GM23338 (cell line): ENCODE measurements around the gene EYA4. TPM values are rescaled to one million over a fixed set of nuclear protein-coding genes. Genes with fewer than 3 reads are reported as not detected.

Source experiments
- ATAC-seq: fragments of 200-7000 bp; cut with Tn5 transposase; 3 replicates; pipeline ENCODE4 v1.9.1; 2020
- DNase-seq: peaks from one replicate; pipeline ENCODE4 v3.0.0-alpha.2; 2015; ENCODE audit warnings: low spot score
- H2AFZ ChIP-seq: fragments of 200-600 bp; sonication (generic); 2 replicates; pipeline ENCODE4 v1.8.0; 2016; ENCODE audit warnings: antibody characterized with exemption, mild to moderate bottlenecking, moderate library complexity
- H3F3A ChIP-seq: fragments of 200-600 bp; sonication (generic); replicated peaks from 2 replicates; pipeline ENCODE4 v1.8.0; 2017; ENCODE audit warnings: antibody characterized with exemption, mixed run types, low read depth
- H3K27ac ChIP-seq: fragments of 200-600 bp; sonication (generic); 2 replicates; pipeline ENCODE4 v1.6.1; 2016; ENCODE audit warnings: low read depth
- H3K27me3 ChIP-seq: fragments of 200-600 bp; sonication (generic); 2 replicates; pipeline ENCODE4 v1.8.0; 2016; ENCODE audit warnings: mild to moderate bottlenecking, mixed run types, moderate library complexity; ENCODE audit not compliant: insufficient read depth
- H3K36me3 ChIP-seq: fragments of 200-600 bp; sonication (generic); 2 replicates; pipeline ENCODE4 v1.8.0; 2016; ENCODE audit warnings: mild to moderate bottlenecking; ENCODE audit not compliant: insufficient read depth
- H3K4me1 ChIP-seq: fragments of 200-600 bp; sonication (generic); 2 replicates; pipeline ENCODE4 v1.8.0; 2016; ENCODE audit warnings: mild to moderate bottlenecking, moderate library complexity; ENCODE audit not compliant: insufficient read depth
- H3K4me2 ChIP-seq: fragments of 200-600 bp; sonication (generic); 2 replicates; pipeline ENCODE4 v1.7.1; 2017; ENCODE audit warnings: mixed run types
- H3K4me3 ChIP-seq: fragments of 200-600 bp; sonication (generic); 2 replicates; pipeline ENCODE4 v1.6.1; 2016; ENCODE audit warnings: mixed run types
- H3K79me2 ChIP-seq: fragments of 200-600 bp; sonication (generic); replicated peaks from 2 replicates; pipeline ENCODE4 v1.8.0; 2017; ENCODE audit warnings: mild to moderate bottlenecking; ENCODE audit not compliant: insufficient read depth
- H3K9me2 ChIP-seq: fragments of 200-600 bp; sonication (generic); 2 replicates; pipeline ENCODE4 v1.8.0; 2017; ENCODE audit not compliant: insufficient read depth
- H4K20me1 ChIP-seq: fragments of 200-600 bp; sonication (generic); replicated peaks from 2 replicates; pipeline ENCODE4 v1.8.0; 2017; ENCODE audit warnings: mild to moderate bottlenecking; ENCODE audit not compliant: insufficient read depth
- H3K27ac Mint-ChIP-seq: 2 replicates; pipeline ENCODE4 v1.8.0; 2020; ENCODE audit warnings: inconsistent platforms, mild to moderate bottlenecking, moderate library complexity, mixed read lengths
- H3K27me3 Mint-ChIP-seq: 3 replicates; pipeline ENCODE4 v1.8.0; 2022; ENCODE audit warnings: low read depth, mild to moderate bottlenecking, moderate library complexity, mixed read lengths, inconsistent platforms; ENCODE audit not compliant: insufficient read depth, poor library complexity
- H3K36me3 Mint-ChIP-seq: 3 replicates; pipeline ENCODE4 v1.8.0; 2021; ENCODE audit warnings: low read depth, mild to moderate bottlenecking, inconsistent platforms, moderate library complexity, mixed read lengths
- H3K4me1 Mint-ChIP-seq: 3 replicates; pipeline ENCODE4 v1.8.0; 2020; ENCODE audit warnings: mild to moderate bottlenecking, inconsistent platforms, mixed read lengths
- H3K4me3 Mint-ChIP-seq: 3 replicates; pipeline ENCODE4 v1.8.0; 2021; ENCODE audit warnings: moderate library complexity, mild to moderate bottlenecking, inconsistent platforms, mixed read lengths
- H3K9me3 Mint-ChIP-seq: 3 replicates; pipeline ENCODE4 v1.8.0; 2020; ENCODE audit warnings: moderate library complexity, mild to moderate bottlenecking, inconsistent platforms, mixed read lengths
- CREB1 ChIP-seq: fragments of 250-450 bp; sonication (Bioruptor Pico); IDR thresholded peaks from 2 replicates; pipeline ENCODE4 v1.5.0; 2020; ENCODE audit warnings: low read depth, mild to moderate bottlenecking, moderate library complexity
- ETS1 ChIP-seq: IDR thresholded peaks from 2 replicates; pipeline ENCODE4 v1.6.1; 2016; ENCODE audit warnings: antibody characterized with exemption
- EZH2 ChIP-seq: fragments of 200-600 bp; sonication (generic); IDR thresholded peaks from one replicate; pipeline ENCODE4 v1.8.0; 2017; ENCODE audit warnings: antibody characterized with exemption, mild to moderate bottlenecking, low read depth; ENCODE audit not compliant: unreplicated experiment
- EZH2phosphoT487 ChIP-seq: fragments of 200-600 bp; sonication (generic); IDR thresholded peaks from one replicate; pipeline ENCODE4 v1.8.1; 2018; ENCODE audit warnings: antibody characterized with exemption; ENCODE audit not compliant: unreplicated experiment
- JUNB ChIP-seq: IDR thresholded peaks from one replicate; pipeline ENCODE4 v1.6.1; 2016; ENCODE audit warnings: antibody characterized with exemption; ENCODE audit not compliant: unreplicated experiment
- NANOG ChIP-seq: IDR thresholded peaks from 2 replicates; pipeline ENCODE4 v1.6.1; 2016; ENCODE audit warnings: antibody characterized with exemption, borderline replicate concordance
- POLR2AphosphoS5 ChIP-seq: IDR thresholded peaks from 2 replicates; pipeline ENCODE4 v1.6.1; 2016; ENCODE audit warnings: antibody characterized with exemption, low read depth
- ZNF114 ChIP-seq: fragments of 250-450 bp; sonication (Bioruptor Pico); IDR thresholded peaks from 2 replicates; pipeline ENCODE4 v1.5.0; 2020; ENCODE audit warnings: mild to moderate bottlenecking, moderate library complexity
- ZNF331 ChIP-seq: fragments of 250-450 bp; sonication (Bioruptor Pico); IDR thresholded peaks from 2 replicates; pipeline ENCODE4 v1.5.0; 2020; ENCODE audit warnings: low read depth, mild to moderate bottlenecking, moderate library complexity
- ZNF462 ChIP-seq: fragments of 250-450 bp; sonication (Bioruptor Pico); IDR thresholded peaks from 2 replicates; pipeline ENCODE4 v1.5.0; 2020; ENCODE audit warnings: mild to moderate bottlenecking, moderate library complexity
- polyA plus RNA-seq: library from polyadenylated mRNA; unstranded; fragments of >200 nt; fragmentation: Nextera tagmentation; extraction: Ambion mirVana; gene quantifications from 2 replicates; pipeline ENCODE4 v1.2.1, GENCODE V29; 2016
- total RNA-seq: library from RNA; depleted of rRNA; stranded (reverse); fragments of >200 nt; shearing (Covaris generic); gene quantifications from 2 replicates; pipeline ENCODE4 v1.2.3, GENCODE V29; 2014

Gene EYA4
- total and polyA plus RNA-seq, 2 experiments from 2014 or later: 0.05 to 0.21 TPM

GRCh38 chr6:133207754-133208153 lies 33.4 kb upstream of the EYA4 start:
- Mint-ChIP-seq H3K27ac (no peak overlapping the region), H3K36me3 (no peaks in the 10 kb centered on the region), H3K27me3 (no peaks in the 10 kb centered on the region), H3K4me1 (no peaks in the 10 kb centered on the region), H3K4me3 (no peak overlapping the region), H3K9me3 (no peaks in the 10 kb centered on the region)
- no peak overlapping the region for H3K4me3 ChIP-seq
- ATAC-seq (no peak), DNase-seq (no peak)
- no peaks in the 10 kb centered on the region for H3F3A ChIP-seq
- H3K9me2 ChIP-seq: no peaks in the 10 kb centered on the region
- no peaks in the 10 kb centered on the region for H3K36me3 ChIP-seq
- H2AFZ ChIP-seq: no peak overlapping the region
- no peaks in the 10 kb centered on the region for H3K27me3 ChIP-seq
- no peaks in the 10 kb centered on the region for H3K79me2 ChIP-seq
- no peak overlapping the region for H3K4me2 ChIP-seq
- H3K4me1 ChIP-seq: no peaks in the 10 kb centered on the region
- no peaks in the 10 kb centered on the region for H4K20me1 ChIP-seq
- no peak overlapping the region for H3K27ac ChIP-seq
- TF ChIP-seq ZNF331 (CRISPR knock-in tag) (no peak), JUNB (no peak), ETS1 (no peak)

GRCh38 chr6:133208183-133208755 lies 32.9 kb upstream of the EYA4 start:
- H3K4me3 Mint-ChIP-seq: no peak overlapping the region
- no peaks in the 10 kb centered on the region for H3K27me3 Mint-ChIP-seq
- no peaks in the 10 kb centered on the region for H3K9me2 ChIP-seq
- H3K4me1 Mint-ChIP-seq: no peaks in the 10 kb centered on the region
- DNase-seq (no peak), ATAC-seq (no peak)
- TF ChIP-seq POLR2AphosphoS5 (no peak), ZNF462 (CRISPR knock-in tag) (no peak), ZNF331 (CRISPR knock-in tag) (no peak), ETS1 (no peak), EZH2phosphoT487 (no peak), ZNF114 (CRISPR knock-in tag) (no peak), EZH2 (no peak), CREB1 (no peak), NANOG (no peak)
- H3K27ac ChIP-seq: no peak overlapping the region
- no peaks in the 10 kb centered on the region for H3K4me1 ChIP-seq
- H3K27me3 ChIP-seq: no peaks in the 10 kb centered on the region
- no peaks in the 10 kb centered on the region for H3K9me3 Mint-ChIP-seq
- H3K4me2 ChIP-seq: no peak overlapping the region
- H3K27ac Mint-ChIP-seq: no peak overlapping the region
- no peaks in the 10 kb centered on the region for H3K36me3 Mint-ChIP-seq
- H2AFZ ChIP-seq: no peak overlapping the region
- H3F3A ChIP-seq: no peaks in the 10 kb centered on the region
- no peak overlapping the region for H3K4me3 ChIP-seq
- H3K79me2 ChIP-seq: no peaks in the 10 kb centered on the region
- no peaks in the 10 kb centered on the region for H3K36me3 ChIP-seq
- H4K20me1 ChIP-seq: no peaks in the 10 kb centered on the region
